ENCODE data around the gene ZNF516.

DNA sequence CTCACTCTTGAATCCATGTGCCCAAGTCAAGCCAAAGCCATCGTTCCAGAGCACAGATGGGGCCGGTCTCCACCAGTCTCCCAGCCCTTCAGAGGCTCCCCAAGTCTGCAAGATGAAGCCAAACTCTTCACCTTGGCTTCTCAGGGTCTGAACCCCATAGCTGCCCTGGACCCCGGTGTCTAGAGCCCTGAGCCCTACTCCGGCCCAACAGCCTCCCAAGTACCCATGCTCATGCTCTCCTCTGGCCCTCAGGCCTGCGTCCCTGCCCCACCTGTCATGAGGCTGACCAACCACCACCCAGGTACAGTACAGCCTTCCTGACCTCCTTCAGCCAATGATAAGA, 46.0 kb downstream of the ZNF516 start:
- no peak for TF ChIP-seq EZH2 (IDR thresholded peaks at IDR 0.05; ENCODE audit: insufficient read depth, poor library complexity, severe bottlenecking)
- no peak for TF ChIP-seq EZH2phosphoT487 (IDR thresholded peaks at IDR 0.05; ENCODE audit: insufficient read depth, low read depth)

Data from GM23248 (cell line).